Liver (tissue), 3 donors: ENCODE data around the gene ACTL7B.

Source experiments
- CTCF ChIP-seq: fragments of 150-350 bp; IDR thresholded peaks from 2 replicates; pipeline ENCODE4 v1.5.1; 2017; ENCODE audit warnings: improper control_type of control experiment, low read depth, low read length; ENCODE audit not compliant: missing input control
- RAD21 ChIP-seq, 2 donors: IDR thresholded peaks; 2 replicates each; pipeline ENCODE4 v1.6.1; 2016; ENCODE audit warnings: antibody characterized with exemption in 2 of 2, mild to moderate bottlenecking in 2 of 2
- REST ChIP-seq: IDR thresholded peaks from 2 replicates; pipeline ENCODE4 v1.6.1; 2016; ENCODE audit warnings: antibody characterized with exemption, mild to moderate bottlenecking
- YY1 ChIP-seq: IDR thresholded peaks from 2 replicates; pipeline ENCODE4 v1.6.1; 2016; ENCODE audit warnings: antibody characterized with exemption, mild to moderate bottlenecking
- donor health status: healthy.
- donor health status: healthy.

- no peak for TF ChIP-seq CTCF
- TF ChIP-seq YY1: no peak
- TF ChIP-seq RAD21 (IDR thresholded peaks at IDR 0.05): no peak
- TF ChIP-seq REST: no peak
Measured at GRCh38 chr9:108815156-108815555, 40.6 kb downstream of the ACTL7B start.
